Measurements from ENCODE around the gene TBCD.

- TF ChIP-seq EZH2 (IDR thresholded peaks at IDR 0.05) (no peak), POLR2AphosphoS5 (IDR thresholded peaks at IDR 0.05; ENCODE audit: borderline replicate concordance, low read depth, low read length) (no peak), FOXP2 (optimal IDR thresholded peaks at IDR 0.05; ENCODE audit: control extremely low read depth, extremely low read length, insufficient read depth) (no peak)
Observed at GRCh38 chr17:82839617-82840292, 87.9 kb downstream of the TBCD start, which contains the start of gene ZNF750.
